T-helper 1 cell treated with Interleukin-12 subunit alpha and Interleukin-12 subunit beta and Interleukin-4 antibody, amounts not matched to agents 30 μg/mL and 1 μg/mL, for 36 hours (primary cell): ENCODE data around the gene TTLL5.

Experiments
- H3K27ac Mint-ChIP-seq: one replicate; pipeline ENCODE4 v1.8.0; 2021; ENCODE audit warnings: mild to moderate bottlenecking, mixed read lengths
- H3K27me3 Mint-ChIP-seq: one replicate; pipeline ENCODE4 v1.8.0; 2021; ENCODE audit warnings: low read depth, mixed read lengths
- H3K36me3 Mint-ChIP-seq: one replicate; pipeline ENCODE4 v1.8.0; 2021; ENCODE audit warnings: low read depth, mixed read lengths
- H3K4me1 Mint-ChIP-seq: one replicate; pipeline ENCODE4 v1.8.0; 2021; ENCODE audit warnings: low read depth, mixed read lengths
- H3K4me3 Mint-ChIP-seq: one replicate; pipeline ENCODE4 v1.8.0; 2021; ENCODE audit warnings: mild to moderate bottlenecking, moderate library complexity, mixed read lengths
- H3K9me3 Mint-ChIP-seq: one replicate; pipeline ENCODE4 v1.8.0; 2021; ENCODE audit warnings: mixed read lengths

TTLL5 gene

DNA sequence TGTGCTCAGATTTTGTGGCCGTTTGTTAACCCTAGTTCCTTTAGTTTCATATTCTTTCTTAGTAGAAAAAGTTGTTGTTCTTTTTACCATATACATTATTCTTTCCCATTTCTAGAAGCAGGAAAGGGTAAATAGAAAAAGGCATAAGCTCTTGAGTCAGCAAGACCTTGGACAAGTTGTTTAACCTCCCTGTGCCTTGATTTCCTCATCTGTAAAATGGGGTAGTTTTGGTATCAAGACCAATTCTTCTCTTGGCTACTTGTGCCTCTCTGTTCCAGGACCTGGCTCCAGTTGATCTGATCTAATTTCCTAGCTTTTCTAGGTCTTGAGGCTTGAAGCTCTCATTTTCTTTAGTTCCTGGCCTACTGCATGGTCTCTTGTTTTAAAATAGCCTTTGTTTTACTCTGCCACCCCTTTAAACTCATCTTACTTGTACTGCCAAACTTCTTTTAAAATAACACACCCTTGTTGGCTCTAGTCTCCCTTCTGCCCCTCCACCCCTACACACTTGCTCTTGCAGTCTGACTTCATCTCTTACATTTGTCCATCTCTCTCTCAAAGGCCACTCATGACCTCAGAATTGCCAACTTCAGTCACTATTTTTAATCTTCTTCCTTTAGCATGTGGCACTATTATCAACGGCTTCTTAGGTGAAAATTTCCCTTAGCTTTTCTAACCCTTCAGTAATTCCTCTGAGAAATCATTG lies 143.7 kb downstream of the TTLL5 start:
- Mint-ChIP-seq H3K27me3 (no peaks in the 10 kb centered on the region), H3K4me1 (no peaks in the 10 kb centered on the region), H3K9me3 (peaks cover under 1% of the 10 kb centered on the region), H3K27ac (no peak overlapping the region), H3K4me3 (no peak overlapping the region), H3K36me3 (peaks cover 20% of the 10 kb centered on the region)

DNA sequence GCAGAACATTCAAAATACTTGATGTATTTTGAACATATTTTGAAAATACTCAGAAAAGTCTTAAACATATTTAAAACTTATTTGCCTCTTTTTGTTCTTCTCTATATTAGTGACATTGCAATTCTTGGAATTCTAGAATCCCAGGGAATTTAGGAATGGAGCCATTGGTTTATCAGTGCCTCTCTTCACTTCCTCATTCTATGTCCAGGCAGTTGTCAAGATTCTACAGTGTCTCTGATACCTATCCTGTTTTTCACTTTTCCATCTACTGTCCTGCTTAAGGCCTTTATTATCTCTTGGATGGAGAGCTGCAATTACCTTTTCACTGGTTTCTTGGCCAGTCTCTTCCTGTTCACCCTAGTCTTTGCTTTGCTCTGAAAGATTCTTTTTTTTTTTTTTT lies 144.6 kb downstream of the TTLL5 start:
- peaks cover 13% of the 10 kb centered on the region for H3K36me3 Mint-ChIP-seq
- H3K4me1 Mint-ChIP-seq, result no peaks in the 10 kb centered on the region
- no peaks in the 10 kb centered on the region for H3K27me3 Mint-ChIP-seq
- H3K4me3 Mint-ChIP-seq, result no peak overlapping the region
- no peak overlapping the region for H3K27ac Mint-ChIP-seq
- H3K9me3 Mint-ChIP-seq, result no peaks in the 10 kb centered on the region

- no peak overlapping the region for H3K4me3 Mint-ChIP-seq
- H3K9me3 Mint-ChIP-seq, result no peaks in the 10 kb centered on the region
- no peaks in the 10 kb centered on the region for H3K27me3 Mint-ChIP-seq
- peaks cover 13% of the 10 kb centered on the region for H3K36me3 Mint-ChIP-seq
- H3K4me1 Mint-ChIP-seq, result no peaks in the 10 kb centered on the region
- no peak overlapping the region for H3K27ac Mint-ChIP-seq
These were observed 145.3 kb downstream of the TTLL5 start for GRCh38 chr14:75806352-75806832.

- Mint-ChIP-seq H3K4me3 (no peak overlapping the region), H3K27ac (no peak overlapping the region), H3K36me3 (peaks cover 8% of the 10 kb centered on the region), H3K4me1 (no peaks in the 10 kb centered on the region), H3K27me3 (no peaks in the 10 kb centered on the region), H3K9me3 (no peaks in the 10 kb centered on the region)
These were observed 146.8 kb downstream of the TTLL5 start for GRCh38 chr14:75807667-75808360.

DNA sequence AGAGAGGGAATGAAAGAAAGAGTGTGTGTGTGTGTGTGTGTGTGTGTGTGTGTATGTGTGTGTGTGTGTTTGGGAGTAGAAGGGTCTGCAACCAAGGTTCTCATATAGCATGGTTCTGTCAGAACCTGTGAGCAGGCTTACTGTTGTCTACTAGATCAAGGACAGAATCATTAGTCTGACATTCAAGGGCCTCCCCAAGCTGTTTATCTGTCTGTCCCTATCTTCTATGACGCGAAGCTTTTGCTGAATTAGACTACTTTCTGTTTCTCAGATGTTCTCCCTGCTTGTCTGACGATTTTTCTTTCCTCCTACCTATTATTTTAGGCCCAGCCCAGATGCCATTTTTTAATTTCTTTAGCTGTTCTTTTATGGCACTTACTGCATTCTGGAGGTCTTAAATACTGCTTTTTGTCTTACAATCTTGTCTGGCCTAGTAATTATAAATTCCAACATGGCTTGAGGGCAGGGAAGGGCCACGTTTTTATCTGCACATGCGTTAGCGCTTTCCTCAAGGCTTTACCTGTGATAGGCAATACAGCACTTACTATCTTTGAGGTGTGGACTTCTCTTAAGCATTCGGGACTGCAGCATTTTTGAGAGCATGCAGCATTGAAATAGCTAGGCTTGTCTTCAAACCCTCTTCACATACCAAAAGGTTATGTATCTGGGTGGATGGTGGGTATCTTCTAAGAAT lies 150.2 kb downstream of the TTLL5 start:
- Mint-ChIP-seq H3K27ac (no peak overlapping the region), H3K36me3 (peaks cover 8% of the 10 kb centered on the region), H3K4me3 (no peak overlapping the region), H3K9me3 (no peaks in the 10 kb centered on the region), H3K27me3 (no peaks in the 10 kb centered on the region), H3K4me1 (no peaks in the 10 kb centered on the region)

- H3K27ac Mint-ChIP-seq, result no peak overlapping the region
- no peaks in the 10 kb centered on the region for H3K9me3 Mint-ChIP-seq
- no peaks in the 10 kb centered on the region for H3K27me3 Mint-ChIP-seq
- no peaks in the 10 kb centered on the region for H3K4me1 Mint-ChIP-seq
- H3K36me3 Mint-ChIP-seq, result peaks cover 4% of the 10 kb centered on the region
- H3K4me3 Mint-ChIP-seq, result no peak overlapping the region
These were observed 150.9 kb downstream of the TTLL5 start for GRCh38 chr14:75811872-75812499.

- H3K36me3 Mint-ChIP-seq, result peaks cover 4% of the 10 kb centered on the region
- no peak overlapping the region for H3K27ac Mint-ChIP-seq
- no peaks in the 10 kb centered on the region for H3K27me3 Mint-ChIP-seq
These were observed 151.6 kb downstream of the TTLL5 start for GRCh38 chr14:75812622-75813021.

DNA sequence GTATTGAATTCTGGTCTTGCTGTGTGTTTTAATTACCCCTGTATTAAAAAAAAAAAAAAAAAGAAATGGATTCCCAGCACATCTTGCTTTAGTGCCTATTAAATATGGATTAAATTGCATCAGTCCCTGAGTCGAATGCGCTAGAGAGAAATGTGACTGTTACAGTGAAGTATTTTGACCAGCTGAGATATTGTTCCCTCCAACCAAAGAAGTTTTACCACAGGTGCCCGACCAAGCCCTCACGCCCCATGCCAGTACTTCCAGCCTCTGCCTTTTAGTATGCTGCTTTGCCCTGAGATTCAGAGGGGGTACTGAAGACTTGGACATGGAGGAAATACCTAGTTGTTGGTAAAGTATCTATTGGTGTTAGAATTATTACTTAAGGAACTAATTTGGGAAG lies 159.7 kb downstream of the TTLL5 start:
- H3K4me1 Mint-ChIP-seq, result peaks cover 10% of the 10 kb centered on the region

More at GRCh38 chr14:75812622-75813021, 151.6 kb downstream of the TTLL5 start:
- no peak overlapping the region for H3K4me3 Mint-ChIP-seq
- H3K4me1 Mint-ChIP-seq, result no peaks in the 10 kb centered on the region
- no peaks in the 10 kb centered on the region for H3K9me3 Mint-ChIP-seq

DNA sequence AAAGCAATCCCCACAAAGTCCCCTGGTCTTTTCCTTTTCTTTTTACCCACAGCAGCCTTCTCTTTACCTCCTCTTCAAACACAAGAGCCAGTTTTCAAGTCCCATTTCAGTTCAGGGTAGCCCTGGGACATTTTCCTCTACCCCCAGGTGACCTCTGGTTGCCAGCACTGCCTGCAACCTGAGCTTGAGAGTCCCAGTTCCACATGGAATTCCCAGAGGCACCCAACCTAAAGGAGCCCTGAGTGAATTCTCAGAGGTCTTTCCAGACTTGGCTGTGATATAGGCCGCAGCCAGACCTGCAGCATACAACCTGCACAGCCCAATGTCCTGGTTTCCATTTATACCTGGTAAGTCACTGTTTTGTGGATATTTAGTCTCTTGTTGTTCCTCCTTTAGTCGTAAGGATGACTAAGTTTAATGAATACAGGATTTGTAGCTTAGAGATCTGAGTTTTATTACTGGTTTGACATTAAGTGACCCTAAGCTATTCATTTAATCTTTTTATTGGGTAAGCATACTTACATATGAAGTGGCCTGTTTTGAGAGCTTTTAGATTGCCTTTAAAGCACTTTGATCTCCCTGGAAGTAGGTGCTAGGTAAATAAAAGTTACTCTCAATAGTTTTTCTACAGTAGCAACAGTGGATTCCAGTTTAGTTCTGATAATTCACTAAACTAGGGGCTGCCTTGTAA lies 160.9 kb downstream of the TTLL5 start:
- no peak overlapping the region for H3K27ac Mint-ChIP-seq
- H3K27me3 Mint-ChIP-seq, result no peaks in the 10 kb centered on the region
- H3K36me3 Mint-ChIP-seq, result peaks cover 10% of the 10 kb centered on the region

More for the DNA sequence above, 159.7 kb downstream of the TTLL5 start:
- Mint-ChIP-seq H3K36me3 (peaks cover 10% of the 10 kb centered on the region), H3K27ac (no peak overlapping the region), H3K4me3 (no peak overlapping the region), H3K27me3 (no peaks in the 10 kb centered on the region), H3K9me3 (no peaks in the 10 kb centered on the region)

DNA sequence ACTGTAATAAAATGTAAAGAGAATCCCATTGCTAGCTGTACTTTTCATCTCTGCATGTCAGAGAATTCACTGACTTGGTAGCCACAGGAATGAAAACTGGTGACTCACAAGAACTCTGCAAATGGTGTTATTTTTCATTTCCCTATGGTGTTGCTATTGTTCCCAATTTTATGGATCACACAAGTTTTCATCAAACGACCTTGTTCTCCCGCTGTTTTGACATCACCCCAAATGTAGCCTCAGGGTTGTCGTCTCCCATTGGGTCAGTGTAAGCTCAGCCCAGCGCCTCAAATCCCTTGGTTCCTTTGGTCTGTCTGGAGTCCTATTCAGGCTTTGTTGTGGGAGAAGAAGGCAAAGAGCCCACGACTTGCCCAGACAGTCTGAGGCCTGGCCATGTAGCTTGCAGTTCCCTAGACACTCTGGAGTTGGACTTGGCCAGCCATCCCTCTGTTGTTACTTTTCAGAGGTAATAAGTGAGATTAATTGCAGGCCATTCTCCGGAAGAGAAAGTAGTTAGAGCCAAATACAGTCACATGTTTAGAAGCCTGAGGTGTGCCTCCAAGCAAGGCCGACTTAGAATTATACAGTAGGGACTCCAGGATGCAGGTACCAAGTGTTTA lies 161.6 kb downstream of the TTLL5 start:
- peaks cover 10% of the 10 kb centered on the region for H3K36me3 Mint-ChIP-seq
- H3K27me3 Mint-ChIP-seq, result no peaks in the 10 kb centered on the region
- H3K9me3 Mint-ChIP-seq, result no peaks in the 10 kb centered on the region
- no peak overlapping the region for H3K27ac Mint-ChIP-seq
- peaks cover 10% of the 10 kb centered on the region for H3K4me1 Mint-ChIP-seq
- H3K4me3 Mint-ChIP-seq, result no peak overlapping the region

More for the DNA sequence above, 160.9 kb downstream of the TTLL5 start:
- H3K4me3 Mint-ChIP-seq, result no peak overlapping the region
- H3K4me1 Mint-ChIP-seq, result peaks cover 10% of the 10 kb centered on the region
- H3K9me3 Mint-ChIP-seq, result no peaks in the 10 kb centered on the region

DNA sequence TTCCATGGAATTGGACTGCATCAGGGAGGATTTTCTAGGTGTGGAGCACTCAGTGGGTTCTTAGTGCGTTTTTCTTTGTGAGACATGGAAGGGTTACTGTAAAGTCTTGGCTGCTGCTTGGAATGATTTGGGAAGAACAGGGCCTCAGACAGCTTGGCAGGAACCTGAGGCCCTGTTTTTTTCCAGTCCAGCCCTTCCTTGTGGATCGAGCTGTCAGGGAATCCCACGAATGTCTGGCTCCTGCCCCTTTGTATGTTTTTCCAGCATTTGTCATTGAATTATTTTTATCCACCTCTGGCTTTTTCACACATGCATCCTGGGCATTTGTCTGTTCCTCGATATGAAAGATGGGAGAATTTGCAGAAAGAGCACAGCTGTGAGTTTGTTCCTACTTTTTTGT lies 162.3 kb downstream of the TTLL5 start:
- H3K9me3 Mint-ChIP-seq, result no peaks in the 10 kb centered on the region

GRCh38 chr14:75824318-75824717 lies 163.3 kb downstream of the TTLL5 start:
- Mint-ChIP-seq H3K27ac (peak overlapping the region; percentile 26), H3K9me3 (no peaks in the 10 kb centered on the region), H3K36me3 (peaks cover 14% of the 10 kb centered on the region), H3K4me3 (no peak overlapping the region), H3K27me3 (no peaks in the 10 kb centered on the region), H3K4me1 (peaks cover 10% of the 10 kb centered on the region)

More for the DNA sequence above, 162.3 kb downstream of the TTLL5 start:
- H3K27ac Mint-ChIP-seq, result no peak overlapping the region
- H3K36me3 Mint-ChIP-seq, result peaks cover 10% of the 10 kb centered on the region
- no peak overlapping the region for H3K4me3 Mint-ChIP-seq
- no peaks in the 10 kb centered on the region for H3K27me3 Mint-ChIP-seq
- H3K4me1 Mint-ChIP-seq, result peaks cover 10% of the 10 kb centered on the region

DNA sequence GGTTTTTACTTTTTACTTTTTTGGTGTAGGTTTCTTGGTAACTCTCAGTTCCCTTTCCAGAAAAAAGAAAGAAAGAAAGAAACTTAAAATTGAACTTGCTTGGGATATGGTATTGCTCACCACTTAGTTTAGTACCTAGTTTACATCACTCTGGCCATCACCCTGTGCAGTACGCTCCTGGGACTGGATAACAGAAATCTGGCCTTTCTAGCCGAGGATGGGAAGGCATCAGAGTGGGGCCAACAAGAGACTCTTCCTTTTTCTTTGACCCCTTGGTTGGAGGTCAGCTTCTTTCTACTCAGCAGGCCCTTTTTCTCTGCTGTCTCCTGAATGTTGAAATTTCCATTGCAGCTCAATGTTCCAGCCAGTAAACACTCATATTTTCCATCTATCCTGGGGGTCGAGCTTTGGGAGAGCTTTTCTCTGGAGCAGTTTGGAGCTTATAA lies 164.1 kb downstream of the TTLL5 start:
- no peak overlapping the region for H3K4me3 Mint-ChIP-seq
- H3K27ac Mint-ChIP-seq, result no peak overlapping the region
- peaks cover 16% of the 10 kb centered on the region for H3K36me3 Mint-ChIP-seq

More for the DNA sequence above, 164.1 kb downstream of the TTLL5 start:
- Mint-ChIP-seq H3K9me3 (no peaks in the 10 kb centered on the region), H3K27me3 (no peaks in the 10 kb centered on the region), H3K4me1 (peaks cover 10% of the 10 kb centered on the region)
